ENCODE results near the gene WNK4. TPM values are rescaled to one million over a fixed set of nuclear protein-coding genes. Genes with fewer than 3 reads are reported as not detected.

Gene WNK4
- total RNA-seq, 1 experiment from 2014 or later, result not detected

DNA sequence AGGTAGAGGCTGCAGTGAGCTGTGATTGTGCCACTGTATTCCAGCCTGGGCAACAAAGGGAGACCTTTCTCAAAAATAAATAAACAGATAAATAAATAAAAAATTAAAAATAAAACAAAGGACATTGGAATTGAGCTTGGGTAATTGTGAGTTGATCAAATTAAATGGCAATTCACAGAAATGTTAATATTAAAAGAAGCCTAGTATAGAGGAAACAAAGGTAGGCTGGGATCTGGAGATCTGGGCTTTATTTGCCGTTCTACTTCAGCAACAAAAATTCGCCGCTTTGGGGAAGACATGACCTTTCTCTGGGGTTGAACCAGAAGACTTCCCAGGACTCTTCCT, 7.5 kb upstream of the WNK4 start:
- no peak for DNase-seq (ENCODE audit: low spot score)

GRCh38 chr17:42773290-42774035, 6.9 kb upstream of the WNK4 start, which contains the start of gene VPS25:
Gene VPS25 (plus strand): TSS chr17:42773449. CDS start chr17:42773476, 27 bp downstream.
- peak; percentile 79 for DNase-seq (ENCODE audit: low spot score)

DNA sequence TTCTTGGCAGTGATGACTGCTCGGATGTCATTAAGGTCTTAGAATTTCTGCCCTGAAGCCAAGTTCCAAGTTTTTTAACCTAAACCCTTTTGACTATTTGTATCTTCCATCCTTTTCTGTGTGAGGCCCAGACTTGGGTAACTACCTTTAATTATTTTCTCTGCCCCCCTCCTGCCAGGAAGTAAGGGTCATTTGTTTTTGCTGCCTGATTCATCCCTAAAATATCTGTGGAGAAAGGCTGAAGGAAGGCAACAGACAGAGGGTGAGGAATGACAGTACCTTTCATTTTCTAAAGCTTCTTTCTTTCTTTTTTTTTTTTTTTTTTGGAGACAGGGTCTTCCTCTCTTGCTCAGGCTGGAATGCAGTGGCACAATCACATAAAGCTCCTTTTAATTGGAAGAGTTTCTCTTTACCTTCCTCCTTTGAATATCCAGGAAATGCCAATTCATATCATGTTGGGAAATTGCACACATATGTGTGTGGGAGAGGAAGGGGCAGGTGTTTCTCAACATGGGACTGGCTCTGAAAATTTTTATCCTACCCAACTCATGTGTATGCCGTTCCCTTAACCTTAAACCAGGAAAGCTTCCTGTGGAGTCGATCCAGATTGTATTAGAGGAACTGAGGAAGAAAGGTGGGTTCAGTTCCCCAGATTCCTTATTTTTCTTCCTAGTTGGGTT, 6.2 kb upstream of the WNK4 start:
- no peak for DNase-seq (ENCODE audit: low spot score)

GRCh38 chr17:42775534-42776098, 4.8 kb upstream of the WNK4 start:
- no peak for DNase-seq (ENCODE audit: low spot score)

GRCh38 chr17:42778570-42778969, 1.8 kb upstream of the WNK4 start:
- DNase-seq (ENCODE audit: low spot score), result no peak

GRCh38 chr17:42779304-42779935, 990 bp upstream of the WNK4 start:
- no peak for DNase-seq (ENCODE audit: low spot score)

DNA sequence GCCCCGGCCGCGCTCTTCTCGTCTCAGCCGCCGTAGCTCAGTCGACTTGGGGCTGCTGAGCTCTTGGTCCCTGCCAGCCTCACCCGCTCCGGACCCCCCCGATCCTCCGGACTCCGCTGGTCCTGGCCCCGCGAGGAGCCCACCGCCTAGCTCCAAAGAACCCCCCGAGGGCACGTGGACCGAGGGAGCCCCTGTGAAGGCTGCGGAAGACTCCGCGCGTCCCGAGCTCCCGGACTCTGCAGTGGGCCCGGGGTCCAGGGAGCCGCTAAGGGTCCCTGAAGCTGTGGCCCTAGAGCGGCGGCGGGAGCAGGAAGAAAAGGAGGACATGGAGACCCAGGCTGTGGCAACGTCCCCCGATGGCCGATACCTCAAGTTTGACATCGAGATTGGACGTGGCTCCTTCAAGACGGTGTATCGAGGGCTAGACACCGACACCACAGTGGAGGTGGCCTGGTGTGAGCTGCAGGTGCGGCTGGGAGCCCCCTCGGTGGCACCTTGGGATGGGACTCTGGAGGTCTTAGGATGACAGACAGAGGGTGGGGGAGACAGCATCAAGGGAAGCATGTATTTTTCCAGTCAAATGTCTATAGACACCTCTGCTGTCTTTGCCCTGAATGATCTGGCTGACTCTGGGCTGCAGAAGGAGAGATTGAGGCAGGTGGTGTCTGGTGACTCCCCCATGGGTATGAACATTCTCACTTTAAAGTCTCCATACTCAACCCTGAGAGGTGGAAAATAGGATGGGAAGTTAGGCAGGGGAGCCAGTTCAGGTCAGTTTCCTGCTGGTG, 635 bp downstream of the WNK4 start:
- DNase-seq (ENCODE audit: low spot score), result no peak

DNA sequence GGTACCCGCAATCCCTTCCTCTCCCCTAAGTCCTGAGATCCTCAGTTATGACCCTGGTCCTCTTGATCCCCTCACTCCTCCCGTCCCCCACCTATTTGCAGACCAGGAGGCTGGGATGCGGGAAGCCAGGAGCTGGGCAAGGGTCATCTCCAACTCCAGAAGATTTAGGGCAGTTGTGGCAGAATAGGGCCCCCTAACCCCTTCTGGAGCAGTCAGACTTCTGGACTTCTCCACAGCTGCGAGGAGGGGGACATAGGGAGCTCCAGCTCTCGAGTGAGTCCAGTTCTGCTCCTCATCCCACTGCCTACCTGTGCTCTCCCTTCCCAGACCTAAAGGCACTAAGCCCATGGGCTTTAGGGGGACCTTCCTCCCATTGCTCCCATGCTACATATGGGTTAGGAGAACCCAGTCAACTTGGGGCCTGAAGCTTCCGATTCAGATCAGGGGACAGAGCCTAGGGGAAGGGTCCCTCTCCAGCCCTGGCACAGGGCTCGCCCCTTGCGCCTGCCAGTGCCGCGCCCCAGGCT, 1.3 kb downstream of the WNK4 start:
- DNase-seq (ENCODE audit: low spot score), result no peak

GRCh38 chr17:42782166-42783061, 2.0 kb downstream of the WNK4 start:
- no peak for DNase-seq (ENCODE audit: low spot score)

DNA sequence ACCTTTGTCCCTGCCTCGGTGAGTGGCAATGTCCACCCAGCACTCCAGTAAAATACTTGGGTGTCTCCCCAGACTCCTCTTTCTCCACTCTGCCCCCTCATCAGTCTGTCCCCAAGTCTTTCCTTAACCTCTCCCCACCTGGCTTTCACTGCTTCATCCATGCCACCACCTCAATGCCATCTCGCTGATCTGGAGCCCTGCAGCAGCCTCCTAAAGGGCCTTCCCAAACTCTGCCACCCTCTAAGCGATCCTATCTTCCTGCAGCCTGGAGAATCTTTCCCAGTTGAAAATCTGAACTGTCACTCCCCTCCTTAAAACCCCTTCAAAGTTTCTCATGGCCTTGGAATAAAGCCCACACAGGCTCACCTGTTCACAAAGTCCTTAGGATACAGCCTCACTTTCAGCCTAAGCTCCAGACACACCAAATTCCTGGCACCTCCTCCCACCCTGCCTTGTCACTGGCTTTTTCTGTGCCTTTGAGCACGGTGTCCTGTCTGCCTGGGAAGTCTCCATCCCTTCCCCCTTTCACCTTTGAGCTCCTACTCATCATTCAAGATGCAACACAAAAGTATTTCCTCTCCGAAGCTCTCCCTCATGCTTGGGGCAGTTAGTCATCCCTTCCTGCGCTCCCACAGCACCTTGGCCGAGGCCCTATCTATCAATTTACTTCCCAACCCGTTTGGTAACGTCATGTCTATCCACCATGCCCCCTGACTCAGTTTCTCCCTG, 2.8 kb downstream of the WNK4 start:
- no peak for DNase-seq (ENCODE audit: low spot score)

GRCh38 chr17:42783791-42784138, 3.4 kb downstream of the WNK4 start:
- DNase-seq (ENCODE audit: low spot score), result no peak

- no peak for DNase-seq (ENCODE audit: low spot score)
These were observed 4.0 kb downstream of the WNK4 start for GRCh38 chr17:42784409-42784808.

DNA sequence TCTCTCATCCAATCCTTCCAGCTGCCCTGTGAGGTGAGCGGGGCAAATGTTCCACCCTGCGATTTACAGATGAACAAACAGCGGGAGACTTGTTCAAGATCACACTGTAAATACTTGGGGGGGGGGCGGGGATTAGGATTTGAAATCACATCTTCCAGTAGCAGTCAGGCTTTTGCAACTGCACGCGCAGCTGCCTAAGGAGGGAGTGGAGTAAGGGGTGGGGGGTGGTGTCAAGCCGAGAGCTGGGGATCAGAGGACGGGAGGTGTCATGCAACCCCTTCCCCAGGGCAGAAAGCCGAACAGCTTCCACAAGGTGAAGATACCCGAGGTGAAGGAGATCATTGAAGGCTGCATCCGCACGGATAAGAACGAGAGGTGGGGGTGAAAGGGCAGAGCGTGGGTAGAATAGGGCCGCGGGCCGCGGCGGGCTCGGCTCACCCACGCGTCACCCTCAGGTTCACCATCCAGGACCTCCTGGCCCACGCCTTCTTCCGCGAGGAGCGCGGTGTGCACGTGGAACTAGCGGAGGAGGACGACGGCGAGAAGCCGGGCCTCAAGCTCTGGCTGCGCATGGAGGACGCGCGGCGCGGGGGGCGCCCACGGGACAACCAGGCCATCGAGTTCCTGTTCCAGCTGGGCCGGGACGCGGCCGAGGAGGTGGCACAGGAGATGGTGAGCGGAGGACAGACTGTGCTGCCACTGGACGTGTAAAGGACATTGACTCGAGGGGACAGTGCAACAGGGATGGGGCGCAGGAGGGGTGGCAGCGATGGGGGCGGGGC, 4.6 kb downstream of the WNK4 start:
- DNase-seq (ENCODE audit: low spot score), result no peak

- DNase-seq (ENCODE audit: low spot score), result no peak
These were observed 6.9 kb downstream of the WNK4 start for GRCh38 chr17:42787266-42787665.

DNA sequence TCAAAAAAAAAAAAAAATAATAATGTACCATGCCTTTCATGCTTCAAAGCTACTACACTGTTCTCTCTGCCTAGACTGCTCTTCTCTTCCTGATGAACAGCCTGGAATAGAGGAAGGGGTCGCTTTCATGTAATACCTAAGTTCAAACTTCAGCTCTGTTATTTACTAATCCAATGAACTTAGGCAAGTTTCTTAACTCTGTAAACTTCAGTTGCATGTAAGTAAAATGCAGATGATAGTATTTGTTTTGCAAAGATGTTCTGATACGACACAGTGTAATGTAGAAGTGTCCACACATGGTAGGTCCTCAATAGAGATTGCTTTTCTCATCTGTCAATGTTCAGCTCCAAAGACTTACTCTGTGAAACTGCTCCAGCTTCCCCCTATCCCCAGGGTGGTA, 11.5 kb downstream of the WNK4 start:
- DNase-seq (ENCODE audit: low spot score), result no peak

DNA sequence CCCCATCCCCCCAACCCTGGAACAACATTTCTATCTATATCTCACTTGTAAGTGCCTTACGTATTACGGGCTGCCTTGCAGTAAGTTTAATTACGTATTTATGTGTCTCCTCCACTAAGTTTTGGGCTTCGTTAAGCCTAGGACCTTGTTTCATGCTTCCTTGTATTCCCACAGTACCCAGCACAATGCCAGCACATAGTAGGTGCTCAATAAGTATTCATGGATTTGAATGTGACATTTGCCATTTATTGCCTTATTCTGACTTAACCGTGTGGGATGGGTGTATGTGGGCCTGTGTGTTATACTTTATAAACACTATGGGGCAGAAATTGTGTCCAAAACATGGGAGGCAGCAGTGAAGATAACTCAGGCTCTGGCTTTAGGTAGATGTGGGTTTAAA, 12.1 kb downstream of the WNK4 start:
- no peak for DNase-seq (ENCODE audit: low spot score)

DNA sequence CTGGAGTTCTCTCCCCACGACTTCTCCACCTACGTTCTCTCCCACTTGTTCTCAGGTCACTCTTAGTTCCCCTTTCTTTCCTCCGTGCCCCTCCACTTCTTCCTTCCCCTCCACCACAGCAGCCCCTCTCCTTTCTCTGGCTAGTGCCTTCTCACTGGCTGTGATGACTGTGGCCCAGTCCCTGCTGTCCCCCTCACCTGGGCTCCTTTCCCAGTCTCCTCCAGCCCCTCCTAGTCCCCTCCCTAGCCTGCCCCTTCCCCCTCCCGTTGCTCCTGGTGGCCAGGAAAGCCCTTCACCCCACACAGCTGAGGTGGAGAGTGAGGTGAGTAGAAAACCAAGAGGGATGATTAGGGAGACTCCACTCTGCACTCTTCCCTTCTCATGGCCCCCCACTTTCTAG, 14.7 kb downstream of the WNK4 start:
- no peak for DNase-seq (ENCODE audit: low spot score)

DNA sequence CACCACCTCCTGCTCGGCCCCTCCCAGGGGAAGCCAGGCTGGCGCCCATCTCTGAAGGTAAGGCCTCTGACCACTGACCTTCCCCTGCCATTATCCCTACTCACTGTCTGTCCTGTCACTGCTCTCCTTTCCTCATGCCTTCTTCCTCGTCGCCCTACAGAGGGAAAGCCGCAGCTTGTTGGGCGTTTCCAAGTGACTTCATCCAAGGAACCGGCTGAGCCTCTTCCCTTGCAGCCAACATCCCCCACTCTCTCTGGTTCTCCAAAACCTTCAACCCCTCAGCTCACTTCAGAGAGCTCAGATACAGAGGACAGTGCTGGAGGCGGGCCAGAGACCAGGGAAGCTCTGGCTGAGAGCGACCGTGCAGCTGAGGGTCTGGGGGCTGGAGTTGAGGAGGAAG, 15.1 kb downstream of the WNK4 start:
- no peak for DNase-seq (ENCODE audit: low spot score)

GRCh38 chr17:42796066-42796758, 15.8 kb downstream of the WNK4 start:
- DNase-seq (ENCODE audit: low spot score), result no peak
